IgD-negative memory B cell (primary cell): ENCODE measurements around the gene RPP30. TPM values are rescaled to one million over a fixed set of nuclear protein-coding genes. Genes with fewer than 3 reads are reported as not detected.
"Not testable (repeated sequence)": the region's sequence is repeated elsewhere in the genome, so short reads cannot be mapped to it uniquely, and the experiment has no call there.

Experiments used
- H3K27ac Mint-ChIP-seq, 3 donors: one replicate each; pipeline ENCODE4 v1.8.0; 2020 to 2022; ENCODE audit warnings: mild to moderate bottlenecking in 3 of 3, mixed read lengths in 3 of 3, moderate library complexity in 1 of 3
- H3K27me3 Mint-ChIP-seq: one replicate; pipeline ENCODE4 v1.8.0; 2021; ENCODE audit warnings: mixed read lengths
- H3K36me3 Mint-ChIP-seq: one replicate; pipeline ENCODE4 v1.8.0; 2020; ENCODE audit warnings: mild to moderate bottlenecking, mixed read lengths
- H3K4me1 Mint-ChIP-seq, 3 donors: one replicate each; pipeline ENCODE4 v1.8.0; 2020 to 2022; ENCODE audit warnings: mixed read lengths in 3 of 3, mild to moderate bottlenecking in 1 of 3
- H3K4me3 Mint-ChIP-seq, 4 donors: one replicate each; pipeline ENCODE4 v1.8.0; 2020 to 2022; ENCODE audit warnings: mild to moderate bottlenecking in 4 of 4, mixed read lengths in 4 of 4, moderate library complexity in 3 of 4
- H3K9me3 Mint-ChIP-seq, 3 donors: one replicate each; pipeline ENCODE4 v1.8.0; 2020 to 2021; ENCODE audit warnings: mixed read lengths in 3 of 3, mild to moderate bottlenecking in 1 of 3
- polyA plus RNA-seq: library from polyadenylated mRNA; unstranded; fragments of 300-500 nt; fragmentation: Illumina TruSeq; gene quantifications from one replicate; pipeline ENCODE4 v1.2.3, GENCODE V29; 2021

The RPP30 gene
- polyA plus RNA-seq, 1 donor from 2014 or later = 49.8 TPM

GRCh38 chr10:90858461-90858968 is 13.3 kb upstream of the RPP30 start:
- peaks cover 37% of the 10 kb centered on the region for H3K27me3 Mint-ChIP-seq

GRCh38 chr10:90859321-90859751 is 12.4 kb upstream of the RPP30 start:
- H3K36me3 Mint-ChIP-seq = no peaks in the 10 kb centered on the region
- H3K27me3 Mint-ChIP-seq = peaks cover 32% of the 10 kb centered on the region
- peak overlapping the region in 1 of 4 donors; percentile 81 for H3K4me3 Mint-ChIP-seq
- no peak overlapping the region for H3K27ac Mint-ChIP-seq
- H3K9me3 Mint-ChIP-seq = no peaks in the 10 kb centered on the region
- H3K4me1 Mint-ChIP-seq = peaks cover 0 to 9% (median 6%) of the 10 kb centered on the region in 3 donors

More at GRCh38 chr10:90858461-90858968, 13.3 kb upstream of the RPP30 start:
- Mint-ChIP-seq H3K4me3 (peak overlapping the region; percentile 81 to 96 (median 90)), H3K27ac (peak overlapping the region; percentile 19 to 90 (median 86)), H3K4me1 (peaks cover 0 to 9% (median 6%) of the 10 kb centered on the region in 3 donors), H3K9me3 (no peaks in the 10 kb centered on the region), H3K36me3 (no peaks in the 10 kb centered on the region)

GRCh38 chr10:90860790-90861189 is 11.0 kb upstream of the RPP30 start:
- Mint-ChIP-seq H3K4me3 (peak overlapping the region in 1 of 4 donors; percentile 16), H3K4me1 (peaks cover 0 to 9% (median 6%) of the 10 kb centered on the region in 3 donors), H3K36me3 (no peaks in the 10 kb centered on the region), H3K27ac (no peak overlapping the region), H3K9me3 (no peaks in the 10 kb centered on the region), H3K27me3 (peaks cover 29% of the 10 kb centered on the region)

GRCh38 chr10:90862908-90863514 is 8.8 kb upstream of the RPP30 start:
- H3K4me3 Mint-ChIP-seq = no peak overlapping the region
- H3K27ac Mint-ChIP-seq = peak overlapping the region in 1 of 3 donors; percentile 20
- no peaks in the 10 kb centered on the region for H3K36me3 Mint-ChIP-seq
- peaks cover 25% of the 10 kb centered on the region for H3K27me3 Mint-ChIP-seq
- no peaks in the 10 kb centered on the region for H3K9me3 Mint-ChIP-seq
- H3K4me1 Mint-ChIP-seq = peaks cover 0 to 6% (median 6%) of the 10 kb centered on the region in 3 donors

GRCh38 chr10:90865401-90865800 is 6.4 kb upstream of the RPP30 start:
- Mint-ChIP-seq H3K27me3 (peaks cover 23% of the 10 kb centered on the region), H3K27ac (no peak overlapping the region), H3K4me3 (no peak overlapping the region), H3K36me3 (no peaks in the 10 kb centered on the region), H3K9me3 (peaks cover 0 to 5% (median 4%) of the 10 kb centered on the region in 3 donors), H3K4me1 (peaks cover 0 to 2% (median 2%) of the 10 kb centered on the region in 3 donors)

GRCh38 chr10:90866050-90866598 is 5.7 kb upstream of the RPP30 start:
- peaks cover 3 to 5% (median 4%) of the 10 kb centered on the region in 3 donors for H3K4me1 Mint-ChIP-seq
- no peak overlapping the region for H3K27ac Mint-ChIP-seq
- peaks cover 0 to 5% (median 4%) of the 10 kb centered on the region in 3 donors for H3K9me3 Mint-ChIP-seq
- H3K36me3 Mint-ChIP-seq = no peaks in the 10 kb centered on the region
- H3K4me3 Mint-ChIP-seq = no peak overlapping the region
- H3K27me3 Mint-ChIP-seq = peaks cover 21% of the 10 kb centered on the region

- H3K27me3 Mint-ChIP-seq = peaks cover 8% of the 10 kb centered on the region
- H3K36me3 Mint-ChIP-seq = no peaks in the 10 kb centered on the region
- peak overlapping the region; percentile 97 to 98 (median 98) for H3K4me3 Mint-ChIP-seq
- peaks cover 13 to 38% (median 24%) of the 10 kb centered on the region in 3 donors for H3K4me1 Mint-ChIP-seq
- H3K27ac Mint-ChIP-seq = peak overlapping the region; percentile 91 to 93 (median 93)
- H3K9me3 Mint-ChIP-seq = peaks cover 0 to 5% (median 4%) of the 10 kb centered on the region in 3 donors
Measured at GRCh38 chr10:90871279-90871765, 452 bp upstream of the RPP30 start.

GRCh38 chr10:90872648-90873020 is 860 bp downstream of the RPP30 start:
- peak overlapping the region; percentile 91 to 93 (median 93) for H3K27ac Mint-ChIP-seq

GRCh38 chr10:90879062-90879461 is 7.3 kb downstream of the RPP30 start:
- H3K4me1 Mint-ChIP-seq = peaks cover 0 to 8% (median 4%) of the 10 kb centered on the region in 3 donors
- H3K9me3 Mint-ChIP-seq = no peaks in the 10 kb centered on the region
- H3K36me3 Mint-ChIP-seq = peaks cover 1% of the 10 kb centered on the region
- no peak overlapping the region for H3K4me3 Mint-ChIP-seq
- H3K27ac Mint-ChIP-seq = no peak overlapping the region
- no peaks in the 10 kb centered on the region for H3K27me3 Mint-ChIP-seq

More at GRCh38 chr10:90872648-90873020, 860 bp downstream of the RPP30 start:
- H3K36me3 Mint-ChIP-seq = peaks cover 1% of the 10 kb centered on the region
- peaks cover 0 to 5% (median 4%) of the 10 kb centered on the region in 3 donors for H3K9me3 Mint-ChIP-seq
- peaks cover 13 to 38% (median 24%) of the 10 kb centered on the region in 3 donors for H3K4me1 Mint-ChIP-seq
- H3K4me3 Mint-ChIP-seq = peak overlapping the region; percentile 97 to 98 (median 98)
- H3K27me3 Mint-ChIP-seq = peaks cover 2% of the 10 kb centered on the region

GRCh38 chr10:90880059-90880719 is 8.4 kb downstream of the RPP30 start:
- H3K4me3 Mint-ChIP-seq, H3K27me3 Mint-ChIP-seq, H3K4me1 Mint-ChIP-seq, H3K9me3 Mint-ChIP-seq, H3K27ac Mint-ChIP-seq, H3K36me3 Mint-ChIP-seq: not testable (repeated sequence)

GRCh38 chr10:90884431-90884830 is 12.7 kb downstream of the RPP30 start:
- H3K4me3 Mint-ChIP-seq = no peak overlapping the region
- H3K9me3 Mint-ChIP-seq = no peaks in the 10 kb centered on the region
- peaks cover 0 to 2% (median 0%) of the 10 kb centered on the region in 3 donors for H3K4me1 Mint-ChIP-seq
- H3K36me3 Mint-ChIP-seq = peaks cover 7% of the 10 kb centered on the region
- H3K27ac Mint-ChIP-seq = no peak overlapping the region
- no peaks in the 10 kb centered on the region for H3K27me3 Mint-ChIP-seq

- Mint-ChIP-seq H3K4me1 (peaks cover 0 to 2% (median 0%) of the 10 kb centered on the region in 3 donors), H3K4me3 (no peak overlapping the region), H3K36me3 (peaks cover 7% of the 10 kb centered on the region), H3K9me3 (no peaks in the 10 kb centered on the region), H3K27ac (no peak overlapping the region), H3K27me3 (no peaks in the 10 kb centered on the region)
Measured at GRCh38 chr10:90885176-90885575, 13.4 kb downstream of the RPP30 start.

- Mint-ChIP-seq H3K36me3 (peaks cover 7% of the 10 kb centered on the region), H3K4me3 (no peak overlapping the region), H3K27ac (no peak overlapping the region)
Measured at GRCh38 chr10:90887555-90887954, 15.8 kb downstream of the RPP30 start.

GRCh38 chr10:90888387-90888786 is 16.6 kb downstream of the RPP30 start:
- Mint-ChIP-seq H3K27ac (no peak overlapping the region), H3K9me3 (no peaks in the 10 kb centered on the region), H3K36me3 (peaks cover 7% of the 10 kb centered on the region), H3K4me3 (no peak overlapping the region), H3K4me1 (peaks cover 0 to 5% (median 2%) of the 10 kb centered on the region in 3 donors), H3K27me3 (no peaks in the 10 kb centered on the region)

More at GRCh38 chr10:90887555-90887954, 15.8 kb downstream of the RPP30 start:
- no peaks in the 10 kb centered on the region for H3K27me3 Mint-ChIP-seq
- no peaks in the 10 kb centered on the region for H3K9me3 Mint-ChIP-seq
- H3K4me1 Mint-ChIP-seq = peaks cover 0 to 5% (median 2%) of the 10 kb centered on the region in 3 donors

GRCh38 chr10:90889636-90890035 is 17.9 kb downstream of the RPP30 start:
- no peak overlapping the region for H3K4me3 Mint-ChIP-seq
- H3K27me3 Mint-ChIP-seq = no peaks in the 10 kb centered on the region

More at GRCh38 chr10:90889636-90890035, 17.9 kb downstream of the RPP30 start:
- Mint-ChIP-seq H3K36me3 (peaks cover 7% of the 10 kb centered on the region), H3K4me1 (peaks cover 0 to 5% (median 2%) of the 10 kb centered on the region in 3 donors), H3K27ac (no peak overlapping the region), H3K9me3 (no peaks in the 10 kb centered on the region)
